HG03095 (cell line): ENCODE data around the gene CNNM2.

ENCODE experiments used
- ATAC-seq: cut with Tn5 transposase; IDR thresholded peaks from one replicate; pipeline ENCODE4 v1.9.1; 2021; ENCODE audit warnings: moderate library complexity; ENCODE audit not compliant: unreplicated experiment

CNNM2 gene

GRCh38 chr10:103100620-103101019, 182.5 kb downstream of the CNNM2 start:
- ATAC-seq, result no peak

GRCh38 chr10:103102195-103102594, 184.1 kb downstream of the CNNM2 start:
- no peak for ATAC-seq

GRCh38 chr10:103103989-103104388, 185.9 kb downstream of the CNNM2 start:
- no peak for ATAC-seq

GRCh38 chr10:103104721-103105120, 186.6 kb downstream of the CNNM2 start:
- no peak for ATAC-seq

- ATAC-seq, result no peak
These were observed 187.4 kb downstream of the CNNM2 start for GRCh38 chr10:103105462-103105861.

GRCh38 chr10:103106539-103106938, 188.4 kb downstream of the CNNM2 start:
- ATAC-seq, result no peak

GRCh38 chr10:103109821-103110220, 191.7 kb downstream of the CNNM2 start:
- ATAC-seq, result no peak

GRCh38 chr10:103110407-103110806, 192.3 kb downstream of the CNNM2 start:
- ATAC-seq, result no peak

- peak; percentile 66 for ATAC-seq
These were observed 193.2 kb downstream of the CNNM2 start for GRCh38 chr10:103111031-103111917.

GRCh38 chr10:103111918-103112877, 194.1 kb downstream of the CNNM2 start:
- ATAC-seq, result no peak

GRCh38 chr10:103114876-103115275, 196.8 kb downstream of the CNNM2 start:
- no peak for ATAC-seq

- no peak for ATAC-seq
These were observed 199.2 kb downstream of the CNNM2 start for GRCh38 chr10:103117247-103117646.

GRCh38 chr10:103120546-103120945, 202.5 kb downstream of the CNNM2 start:
- no peak for ATAC-seq

GRCh38 chr10:103120977-103121735, 203.1 kb downstream of the CNNM2 start:
- ATAC-seq, result no peak

- ATAC-seq, result no peak
These were observed 205.4 kb downstream of the CNNM2 start for GRCh38 chr10:103123282-103124024.

- no peak for ATAC-seq
These were observed 206.5 kb downstream of the CNNM2 start for GRCh38 chr10:103124420-103125096.

- peak; percentile 85 for ATAC-seq
These were observed 207.5 kb downstream of the CNNM2 start for GRCh38 chr10:103125323-103126267.

GRCh38 chr10:103127241-103127640, 209.1 kb downstream of the CNNM2 start:
- no peak for ATAC-seq
